A673 (cell line): ENCODE measurements around the gene L2HGDH.

Source experiments
- EZH2 ChIP-seq: fragments of 200-600 bp; sonication (generic); IDR thresholded peaks from 2 replicates; pipeline ENCODE4 v1.6.1; 2017; ENCODE audit warnings: borderline replicate concordance, low read depth, mild to moderate bottlenecking, mixed read lengths, antibody characterized with exemption, low read length; ENCODE audit not compliant: poor library complexity, severe bottlenecking
- TF ChIP-seq, protein P1 (sequence below): fragments of 300-800, 200-600 bp; sonication (generic); conservative IDR thresholded peaks from 2 replicates; pipeline ENCODE4 v1.5.1; 2017; ENCODE audit warnings: low read depth, mild to moderate bottlenecking, antibody characterized with exemption, low read length, moderate library complexity, mixed read lengths

DNA sequence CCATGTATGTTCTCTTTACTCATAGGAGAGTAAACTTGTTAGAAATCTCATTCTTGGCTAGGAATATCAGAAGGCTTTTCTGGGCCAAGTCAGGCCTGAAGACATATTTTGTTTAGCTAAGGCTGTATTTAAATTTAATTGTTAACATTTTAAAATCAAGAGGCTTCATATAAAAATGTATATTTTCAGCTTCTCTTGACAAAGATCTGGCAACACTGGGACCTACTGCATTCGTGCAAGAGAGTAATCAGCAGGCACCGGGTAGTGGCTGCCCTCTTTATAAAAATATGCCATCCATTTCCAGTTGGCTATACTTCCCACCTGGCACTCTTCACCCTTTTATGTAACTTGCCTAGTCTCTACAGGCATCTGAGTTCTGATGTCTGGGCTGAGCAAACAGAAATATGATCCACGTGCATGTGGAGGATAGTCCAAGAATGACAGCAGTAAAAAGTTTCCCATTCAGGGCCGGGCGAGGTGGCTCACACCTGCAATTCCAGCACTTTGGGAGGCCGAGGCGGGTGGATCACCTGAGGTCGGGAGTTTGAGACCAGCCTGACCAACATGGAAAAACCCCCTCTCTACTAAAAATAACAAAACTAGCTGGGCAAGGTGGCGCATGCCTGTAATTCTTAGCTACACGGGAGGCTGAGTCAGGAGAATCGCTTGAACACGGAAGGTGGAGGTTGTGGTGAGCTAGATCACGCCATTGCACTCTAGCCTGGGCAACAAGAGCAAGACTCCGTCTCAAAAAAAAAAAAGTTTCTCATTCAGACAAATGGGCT lies 78.7 kb downstream of the L2HGDH start:
- TF ChIP-seq, protein P1, sequence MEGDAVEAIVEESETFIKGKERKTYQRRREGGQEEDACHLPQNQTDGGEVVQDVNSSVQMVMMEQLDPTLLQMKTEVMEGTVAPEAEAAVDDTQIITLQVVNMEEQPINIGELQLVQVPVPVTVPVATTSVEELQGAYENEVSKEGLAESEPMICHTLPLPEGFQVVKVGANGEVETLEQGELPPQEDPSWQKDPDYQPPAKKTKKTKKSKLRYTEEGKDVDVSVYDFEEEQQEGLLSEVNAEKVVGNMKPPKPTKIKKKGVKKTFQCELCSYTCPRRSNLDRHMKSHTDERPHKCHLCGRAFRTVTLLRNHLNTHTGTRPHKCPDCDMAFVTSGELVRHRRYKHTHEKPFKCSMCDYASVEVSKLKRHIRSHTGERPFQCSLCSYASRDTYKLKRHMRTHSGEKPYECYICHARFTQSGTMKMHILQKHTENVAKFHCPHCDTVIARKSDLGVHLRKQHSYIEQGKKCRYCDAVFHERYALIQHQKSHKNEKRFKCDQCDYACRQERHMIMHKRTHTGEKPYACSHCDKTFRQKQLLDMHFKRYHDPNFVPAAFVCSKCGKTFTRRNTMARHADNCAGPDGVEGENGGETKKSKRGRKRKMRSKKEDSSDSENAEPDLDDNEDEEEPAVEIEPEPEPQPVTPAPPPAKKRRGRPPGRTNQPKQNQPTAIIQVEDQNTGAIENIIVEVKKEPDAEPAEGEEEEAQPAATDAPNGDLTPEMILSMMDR: no peak
- no peak for TF ChIP-seq EZH2
